ENCODE measurements around the gene CAMK2N1.
A peak's percentile ranks its signal among the peaks of the same experiment; 100 is the strongest.
"Not testable (repeated sequence)": the region's sequence is repeated elsewhere in the genome, so short reads cannot be mapped to it uniquely, and the experiment has no call there.

CAMK2N1 gene

GRCh38 chr1:20507248-20507563 is 21.2 kb upstream of the CAMK2N1 start:
- TF ChIP-seq CTCF (conservative IDR thresholded peaks at IDR 0.05; ENCODE audit: low read length): no peak; the same call in 1 of the 2 replicates
- peak overlapping the region; percentile 97 for H3K4me3 ChIP-seq (ENCODE audit: low read length)
- no peak for DNase-seq (ENCODE audit: low read depth)

- TF ChIP-seq CTCF (conservative IDR thresholded peaks at IDR 0.05; ENCODE audit: low read length): no peak
- H3K4me3 ChIP-seq (ENCODE audit: low read length): no peak overlapping the region
Measured at GRCh38 chr1:20505488-20505887, 19.5 kb upstream of the CAMK2N1 start.

GRCh38 chr1:20500716-20501115 is 14.7 kb upstream of the CAMK2N1 start:
- no peak for TF ChIP-seq CTCF (conservative IDR thresholded peaks at IDR 0.05; ENCODE audit: low read length)
- no peak for DNase-seq (ENCODE audit: low read depth)
- no peak overlapping the region for H3K4me3 ChIP-seq (ENCODE audit: low read length)

More at GRCh38 chr1:20505488-20505887, 19.5 kb upstream of the CAMK2N1 start:
- no peak for DNase-seq (ENCODE audit: low read depth)

- no peak overlapping the region for H3K4me3 ChIP-seq (ENCODE audit: low read length)
- TF ChIP-seq CTCF (conservative IDR thresholded peaks at IDR 0.05; ENCODE audit: low read length): no peak
- no peak for DNase-seq (ENCODE audit: low read depth)
Measured at GRCh38 chr1:20499718-20500117, 13.7 kb upstream of the CAMK2N1 start.

GRCh38 chr1:20499105-20499504 is 13.1 kb upstream of the CAMK2N1 start:
- H3K4me3 ChIP-seq (ENCODE audit: low read length): no peak overlapping the region
- no peak for DNase-seq (ENCODE audit: low read depth)
- no peak for TF ChIP-seq CTCF (conservative IDR thresholded peaks at IDR 0.05; ENCODE audit: low read length)

- H3K4me3 ChIP-seq (ENCODE audit: low read length): no peak overlapping the region
- no peak for TF ChIP-seq CTCF (conservative IDR thresholded peaks at IDR 0.05; ENCODE audit: low read length)
- DNase-seq (ENCODE audit: low read depth): no peak
Measured at GRCh38 chr1:20498116-20498515, 12.1 kb upstream of the CAMK2N1 start.

GRCh38 chr1:20497506-20497905 is 11.5 kb upstream of the CAMK2N1 start:
- no peak for TF ChIP-seq CTCF (conservative IDR thresholded peaks at IDR 0.05; ENCODE audit: low read length)
- H3K4me3 ChIP-seq (ENCODE audit: low read length): no peak overlapping the region
- DNase-seq (ENCODE audit: low read depth): no peak

- H3K4me3 ChIP-seq (ENCODE audit: low read length); DNase-seq (ENCODE audit: low read depth): not testable (repeated sequence)
Measured at GRCh38 chr1:20496725-20497383, 10.8 kb upstream of the CAMK2N1 start.
